SH-SY5Y (cell line): ENCODE measurements around the gene SAMD9.

Source experiments
- GATA2 ChIP-seq: IDR thresholded peaks from 2 replicates; pipeline ENCODE4 v1.6.1; 2011; ENCODE audit warnings: mild to moderate bottlenecking, low read depth, low read length
- GATA3 ChIP-seq: IDR thresholded peaks from 2 replicates; pipeline ENCODE4 v1.6.1; 2011; ENCODE audit warnings: low read depth, mild to moderate bottlenecking, low read length, moderate library complexity

DNA sequence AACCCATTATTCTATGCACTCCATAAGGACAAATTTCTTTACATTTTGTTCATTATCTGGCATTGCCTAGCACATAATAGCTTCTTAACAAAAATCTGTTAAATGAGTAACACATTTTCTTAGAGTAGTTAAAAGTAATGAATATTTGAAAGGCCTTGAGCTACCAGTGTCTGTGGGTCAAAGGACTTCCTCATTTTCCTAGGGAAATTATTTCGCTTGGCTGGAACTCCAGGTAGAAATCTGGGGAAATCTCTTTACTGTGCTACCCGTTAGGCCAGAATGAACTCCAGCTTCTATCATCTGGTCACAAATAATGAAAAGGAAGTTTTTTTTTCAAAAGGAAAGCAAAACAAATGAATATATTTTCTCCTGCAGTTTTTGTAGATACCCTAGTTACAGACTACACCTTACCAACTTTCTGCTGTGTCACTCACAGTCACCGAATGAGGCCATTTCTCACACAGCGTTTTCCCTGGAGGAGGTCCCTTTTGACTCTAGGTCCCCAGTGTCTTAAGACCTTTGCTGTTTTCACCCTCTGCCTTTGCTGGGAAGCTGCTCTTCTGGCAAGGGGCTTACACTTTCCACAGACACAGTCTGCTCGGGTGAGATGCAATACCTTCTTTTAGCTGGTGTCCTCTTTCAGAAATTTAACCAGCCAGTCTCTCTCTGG, 28.8 kb upstream of the SAMD9 start:
- no peak for TF ChIP-seq GATA2
- TF ChIP-seq GATA3, result no peak
